Measurements from ENCODE around the gene KRT20.

Gene KRT20

GRCh38 chr17:40884708-40885512, at the start of gene KRT20:
Gene KRT20, minus strand, starts transcription at chr17:40885242. Its CDS starts 57 bp downstream, at chr17:40885185.
- in situ Hi-C loops (cut with HindIII; ENCODE audit: low sequenced_read_pairs) = no loop called here

- in situ Hi-C loops (cut with HindIII; ENCODE audit: low sequenced_read_pairs) = no loop called here
Observed at GRCh38 chr17:40932608-40933007, 47.6 kb upstream of the KRT20 start.

GRCh38 chr17:40931311-40931710, 46.3 kb upstream of the KRT20 start:
- in situ Hi-C loops (cut with HindIII; ENCODE audit: low sequenced_read_pairs) = no loop called here

- in situ Hi-C loops (cut with HindIII; ENCODE audit: low sequenced_read_pairs) = no loop called here
Observed at GRCh38 chr17:40926341-40926740, 41.3 kb upstream of the KRT20 start.

GRCh38 chr17:40922239-40922638, 37.2 kb upstream of the KRT20 start:
- in situ Hi-C loops (cut with HindIII; ENCODE audit: low sequenced_read_pairs) = loop anchor here (25.0 kb wide), 1 partner anchor 615 kb away; the partner anchor contains the start of gene KRT19

- in situ Hi-C loops (cut with HindIII; ENCODE audit: low sequenced_read_pairs) = loop anchor here (25.0 kb wide), 1 partner anchor 616 kb away; the partner anchor contains the start of gene KRT19
Observed at GRCh38 chr17:40921026-40921425, 36.0 kb upstream of the KRT20 start.

- in situ Hi-C loops (cut with HindIII; ENCODE audit: low sequenced_read_pairs) = loop anchor here (25.0 kb wide), 1 partner anchor 620 kb away; the partner anchor contains the start of gene KRT19
Observed at GRCh38 chr17:40917116-40917515, 32.1 kb upstream of the KRT20 start.

DNA sequence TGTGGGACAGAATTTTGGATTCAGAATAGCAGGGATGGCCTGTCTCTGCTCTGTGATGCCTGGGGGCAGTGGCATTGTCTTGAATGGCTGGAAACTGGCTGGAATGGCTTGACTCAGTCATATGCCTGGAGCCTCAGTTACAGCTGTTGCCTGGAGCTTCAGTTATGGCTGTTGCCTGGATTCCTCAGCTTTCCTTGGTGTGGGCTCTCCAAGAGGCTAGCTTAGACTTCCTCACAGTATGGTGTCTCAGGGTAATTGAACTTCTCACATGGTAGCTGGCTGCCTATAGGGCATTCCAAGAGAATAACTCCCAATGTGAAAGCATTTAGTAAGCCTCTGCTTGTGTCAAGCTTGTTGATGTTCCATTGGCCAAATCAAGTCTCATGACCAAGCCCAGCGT, 31.3 kb upstream of the KRT20 start:
- in situ Hi-C loops (cut with HindIII; ENCODE audit: low sequenced_read_pairs) = loop anchor here (25.0 kb wide), 1 partner anchor 621 kb away; the partner anchor contains the start of gene KRT19

DNA sequence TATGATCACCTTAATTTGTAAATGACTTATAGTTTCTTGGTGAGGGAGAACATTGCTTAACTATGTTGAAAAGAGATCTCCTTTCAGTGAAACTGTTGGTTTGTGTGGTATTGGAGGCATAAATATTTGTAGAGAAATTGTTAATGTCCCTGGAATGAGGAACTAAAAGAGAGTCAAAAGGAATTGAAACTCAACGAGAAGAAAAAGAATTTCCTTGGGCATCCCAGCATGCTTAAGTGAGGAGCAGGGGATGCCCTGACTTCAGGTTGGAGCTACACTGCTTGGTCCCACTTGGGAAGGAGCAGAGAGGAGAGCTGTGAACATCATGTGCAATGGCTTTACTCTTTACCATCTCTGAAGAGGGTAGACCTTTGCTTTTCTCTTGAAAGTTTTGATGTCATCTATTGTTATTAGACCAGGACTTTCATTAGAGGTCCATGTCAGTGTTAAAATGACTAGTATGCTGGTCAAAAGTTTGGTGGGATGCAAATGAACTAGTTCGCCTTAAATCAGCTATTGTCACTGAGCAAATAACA, 30.7 kb upstream of the KRT20 start:
- in situ Hi-C loops (cut with HindIII; ENCODE audit: low sequenced_read_pairs) = loop anchor here (25.0 kb wide), 1 partner anchor 622 kb away; the partner anchor contains the start of gene KRT19

- in situ Hi-C loops (cut with HindIII; ENCODE audit: low sequenced_read_pairs) = loop anchor here (25.0 kb wide), 1 partner anchor 622 kb away; the partner anchor contains the start of gene KRT19
Observed at GRCh38 chr17:40915199-40915661, 30.2 kb upstream of the KRT20 start.

GRCh38 chr17:40914075-40914855, 29.2 kb upstream of the KRT20 start:
- in situ Hi-C loops (cut with HindIII; ENCODE audit: low sequenced_read_pairs) = loop anchor here (25.0 kb wide), 1 partner anchor 623 kb away; the partner anchor contains the start of gene KRT19

DNA sequence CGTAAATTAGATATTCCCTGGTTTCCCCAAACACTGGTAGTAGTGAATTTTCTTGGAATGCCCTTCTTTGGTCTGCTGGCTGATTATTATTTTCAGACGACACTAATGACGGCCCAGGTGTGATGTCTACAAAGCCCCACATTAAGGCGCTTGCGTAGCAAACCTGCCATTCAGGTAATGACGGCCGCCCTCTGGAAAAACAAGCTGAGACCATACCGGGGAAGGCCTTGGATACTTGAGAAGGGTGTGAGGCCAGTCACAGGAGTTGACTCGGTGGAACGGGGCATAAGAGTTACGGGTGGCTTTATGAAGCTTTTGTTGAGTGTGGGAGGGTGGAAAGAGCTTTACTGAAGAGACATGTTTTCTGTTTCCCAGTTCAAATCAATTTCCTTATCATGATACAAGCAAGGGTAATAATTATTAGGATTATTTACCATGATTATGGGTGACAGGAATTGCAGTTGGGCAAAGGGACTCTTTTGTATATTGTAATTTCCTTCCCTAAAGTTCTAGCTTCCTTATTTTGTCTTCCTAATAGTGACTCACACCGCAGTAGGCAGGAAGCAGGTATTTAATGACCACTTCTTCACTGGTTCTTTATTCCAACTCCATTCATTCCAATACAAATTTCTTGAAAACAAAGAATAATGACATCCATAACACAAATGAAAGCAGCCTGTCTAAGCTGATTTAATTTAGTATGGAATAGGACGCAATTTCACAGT, 27.6 kb upstream of the KRT20 start:
- in situ Hi-C loops (cut with HindIII; ENCODE audit: low sequenced_read_pairs) = loop anchor here (25.0 kb wide), 1 partner anchor 625 kb away; the partner anchor contains the start of gene KRT19

DNA sequence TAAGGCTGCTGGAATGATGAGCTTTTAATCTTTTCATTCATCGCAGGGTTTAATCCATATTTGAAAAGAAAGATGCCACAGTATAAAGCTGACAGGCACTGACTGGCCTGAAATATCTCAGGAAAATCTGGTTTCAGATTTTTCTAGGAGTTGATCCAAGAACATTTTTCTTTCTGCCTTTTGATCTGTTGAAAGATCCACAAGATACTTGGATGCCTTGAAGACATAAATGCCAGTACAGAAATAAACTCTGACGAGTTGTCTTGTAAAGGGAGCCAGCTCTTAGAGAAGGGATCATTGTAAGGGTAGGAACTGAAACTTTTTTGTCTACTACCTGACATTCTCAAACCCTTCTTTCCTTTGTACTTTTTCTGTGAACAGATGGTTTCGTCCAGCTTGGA, 25.4 kb upstream of the KRT20 start:
- in situ Hi-C loops (cut with HindIII; ENCODE audit: low sequenced_read_pairs) = loop anchor here (25.0 kb wide), 1 partner anchor 627 kb away; the partner anchor contains the start of gene KRT19

GRCh38 chr17:40909755-40910154, 24.7 kb upstream of the KRT20 start:
- in situ Hi-C loops (cut with HindIII; ENCODE audit: low sequenced_read_pairs) = loop anchor here (25.0 kb wide), 1 partner anchor 628 kb away; the partner anchor contains the start of gene KRT19

- in situ Hi-C loops (cut with HindIII; ENCODE audit: low sequenced_read_pairs) = loop anchor here (25.0 kb wide), 1 partner anchor 628 kb away; the partner anchor contains the start of gene KRT19
Observed at GRCh38 chr17:40909351-40909750, 24.3 kb upstream of the KRT20 start.

- in situ Hi-C loops (cut with HindIII; ENCODE audit: low sequenced_read_pairs) = loop anchor here (25.0 kb wide), 1 partner anchor 631 kb away; the partner anchor contains the start of gene KRT19
Observed at GRCh38 chr17:40906613-40907012, 21.6 kb upstream of the KRT20 start.

GRCh38 chr17:40905370-40905769, 20.3 kb upstream of the KRT20 start:
- in situ Hi-C loops (cut with HindIII; ENCODE audit: low sequenced_read_pairs) = loop anchor here (25.0 kb wide), 1 partner anchor 632 kb away; the partner anchor contains the start of gene KRT19

DNA sequence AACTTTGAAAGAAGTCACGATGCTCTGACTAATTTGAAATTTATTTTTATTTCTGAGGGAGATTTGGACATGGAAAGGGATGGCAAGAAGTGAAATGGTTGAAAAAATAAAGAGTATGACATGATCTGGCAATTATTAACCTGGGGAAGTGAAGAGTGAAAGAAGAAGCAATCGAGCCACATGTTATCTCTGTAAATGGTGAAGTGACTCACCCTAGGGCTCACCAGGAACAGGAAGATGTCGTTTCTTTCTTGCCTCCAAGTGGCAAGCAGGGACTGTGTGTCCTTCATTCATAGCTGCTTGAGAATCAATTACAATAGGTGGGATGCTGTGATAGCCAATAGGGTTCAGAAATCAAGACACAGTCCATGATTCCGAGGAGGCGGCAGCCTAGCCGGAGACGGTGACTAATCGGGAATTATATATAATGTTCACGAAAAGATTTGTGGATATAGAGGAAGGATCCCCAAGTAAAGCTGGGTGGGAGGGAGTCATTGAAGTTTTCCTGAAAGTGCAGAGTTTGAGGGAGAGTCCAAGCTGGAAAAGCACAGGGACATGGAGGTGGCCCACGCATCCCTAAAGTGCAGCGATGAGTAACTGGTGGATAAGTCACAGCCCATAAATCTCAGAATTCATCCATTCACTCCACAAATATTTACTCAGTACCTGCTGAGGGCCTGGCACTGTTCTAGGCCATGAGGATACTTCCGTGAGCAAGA, 18.2 kb upstream of the KRT20 start:
- in situ Hi-C loops (cut with HindIII; ENCODE audit: low sequenced_read_pairs) = loop anchor here (25.0 kb wide), 1 partner anchor 634 kb away; the partner anchor contains the start of gene KRT19

DNA sequence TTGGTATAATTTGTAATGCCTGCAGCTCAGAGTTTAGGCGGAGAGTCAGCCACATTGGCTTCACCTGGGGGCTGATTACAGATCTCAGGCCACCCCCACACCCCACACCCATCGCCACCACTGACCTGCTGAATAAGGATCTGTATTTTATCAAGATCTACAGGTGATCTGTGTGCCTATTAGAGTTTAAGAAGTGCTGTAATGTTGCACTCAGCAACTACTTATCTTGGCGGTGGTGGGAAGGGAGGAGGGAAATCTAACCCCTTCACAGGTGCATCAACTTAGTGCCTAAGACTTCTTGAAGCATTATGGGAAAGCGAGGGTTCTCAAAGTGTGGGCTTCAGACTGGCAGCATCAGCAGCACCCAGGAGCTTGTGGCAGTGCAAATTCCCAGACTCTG, 17.5 kb upstream of the KRT20 start:
- in situ Hi-C loops (cut with HindIII; ENCODE audit: low sequenced_read_pairs) = loop anchor here (25.0 kb wide), 1 partner anchor 635 kb away; the partner anchor contains the start of gene KRT19
